ENCODE data around the gene FGF3. TPM values are rescaled to one million over a fixed set of nuclear protein-coding genes. Genes with fewer than 3 reads are reported as not detected.

FGF3 gene
- total and polyA plus RNA-seq, 10 of the 15 experiments (the other 5 are each of a cell fraction or from before 2014, with no cell fraction given), result not detected

DNA sequence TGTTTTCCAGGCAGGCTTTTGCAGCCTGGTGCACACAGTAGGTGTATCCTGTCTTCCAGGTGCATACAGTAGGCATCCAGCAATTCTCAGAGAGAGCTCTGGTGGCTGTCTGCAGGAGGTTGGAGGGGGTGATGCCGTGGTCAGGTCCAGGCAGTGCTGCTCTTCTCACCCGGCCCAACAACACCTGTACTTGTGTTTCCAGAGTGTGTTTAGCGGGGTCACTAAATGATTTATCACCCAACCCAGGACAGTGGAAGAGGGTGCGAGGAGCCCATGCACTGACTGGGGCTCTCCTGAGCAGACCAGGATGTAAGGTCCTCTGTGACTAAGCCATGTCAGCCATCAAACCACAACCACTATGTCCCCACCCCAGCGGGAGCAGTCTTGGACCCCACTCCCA is 18.6 kb upstream of the FGF3 start (continued):
- TF ChIP-seq, protein P1, sequence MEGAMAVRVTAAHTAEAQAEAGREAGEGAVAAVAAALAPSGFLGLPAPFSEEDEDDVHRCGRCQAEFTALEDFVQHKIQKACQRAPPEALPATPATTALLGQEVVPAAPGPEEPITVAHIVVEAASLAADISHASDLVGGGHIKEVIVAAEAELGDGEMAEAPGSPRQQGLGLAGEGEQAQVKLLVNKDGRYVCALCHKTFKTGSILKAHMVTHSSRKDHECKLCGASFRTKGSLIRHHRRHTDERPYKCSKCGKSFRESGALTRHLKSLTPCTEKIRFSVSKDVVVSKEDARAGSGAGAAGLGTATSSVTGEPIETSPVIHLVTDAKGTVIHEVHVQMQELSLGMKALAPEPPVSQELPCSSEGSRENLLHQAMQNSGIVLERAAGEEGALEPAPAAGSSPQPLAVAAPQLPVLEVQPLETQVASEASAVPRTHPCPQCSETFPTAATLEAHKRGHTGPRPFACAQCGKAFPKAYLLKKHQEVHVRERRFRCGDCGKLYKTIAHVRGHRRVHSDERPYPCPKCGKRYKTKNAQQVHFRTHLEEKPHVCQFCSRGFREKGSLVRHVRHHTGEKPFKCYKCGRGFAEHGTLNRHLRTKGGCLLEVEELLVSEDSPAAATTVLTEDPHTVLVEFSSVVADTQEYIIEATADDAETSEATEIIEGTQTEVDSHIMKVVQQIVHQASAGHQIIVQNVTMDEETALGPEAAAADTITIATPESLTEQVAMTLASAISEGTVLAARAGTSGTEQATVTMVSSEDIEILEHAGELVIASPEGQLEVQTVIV (IDR thresholded peaks at IDR 0.05; ENCODE audit: borderline replicate concordance, partially characterized antibody), result no peak
- TF ChIP-seq SIN3A (IDR thresholded peaks at IDR 0.05; ENCODE audit: low read depth, low read length), result no peak
- no peak for TF ChIP-seq POLR2AphosphoS2 (IDR thresholded peaks at IDR 0.05; ENCODE audit: low read depth, low read length)
- no peak for TF ChIP-seq BHLHE40 (IDR thresholded peaks at IDR 0.05; ENCODE audit: borderline replicate concordance in 1 of 2, low read depth in 2 of 2, low read length in 1 of 2)

DNA sequence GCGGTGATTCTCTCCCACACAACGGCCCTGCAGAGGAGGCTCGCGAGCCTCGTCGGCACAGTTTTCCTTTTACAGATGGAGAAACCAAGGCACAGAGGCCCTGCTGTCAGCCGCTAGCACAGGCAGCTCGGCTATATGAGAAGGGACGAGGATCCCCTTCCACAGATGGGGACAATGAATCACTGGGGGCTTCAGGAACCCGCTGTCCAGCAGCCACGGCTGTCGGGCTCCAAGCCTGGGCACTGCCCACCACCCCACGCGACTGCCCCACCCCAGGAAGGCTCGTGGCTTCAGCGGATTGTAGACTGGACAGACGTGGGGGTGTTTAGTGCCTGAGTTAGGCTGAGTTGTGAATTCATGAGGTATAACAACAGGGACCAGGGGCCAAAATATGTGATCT is 17.2 kb upstream of the FGF3 start:
- FAIRE-seq, result no peak
- Histone ChIP-seq H3K27ac (ENCODE audit: control insufficient read depth, insufficient read depth) (no peak overlapping the region), H2AFZ (ENCODE audit: control insufficient read depth, low read depth, low read length) (no peak overlapping the region), H3K9me3 (replicated peaks; ENCODE audit: control insufficient read depth, insufficient read depth, low read length) (no peaks in the 10 kb centered on the region), H4K20me1 (ENCODE audit: control insufficient read depth, insufficient read depth) (no peaks in the 10 kb centered on the region), H3K9ac (ENCODE audit: control insufficient read depth, insufficient read depth, low read length) (no peak overlapping the region), H3K79me2 (ENCODE audit: control insufficient read depth, insufficient read depth, low read length) (no peaks in the 10 kb centered on the region), H3K4me1 (ENCODE audit: control insufficient read depth, insufficient read depth, low read length) (no peaks in the 10 kb centered on the region), H3K36me3 (ENCODE audit: control insufficient read depth in 2 of 2, insufficient read depth in 2 of 2, low read length in 1 of 2) (no peaks in the 10 kb centered on the region), H3K4me2 (ENCODE audit: control insufficient read depth, insufficient read depth) (no peak overlapping the region), H3K27me3 (replicated peaks in 1 of 2; ENCODE audit: control insufficient read depth in 2 of 2, insufficient read depth in 2 of 2, low read length in 1 of 2) (peaks cover 0 to 3% of the 10 kb centered on the region in 2 experiments; a peak in 3 of 4 replicates), H3K4me3 (no peak overlapping the region)
- ChIA-PET POLR2A (no interaction called here), SMC1A (ENCODE audit: uncharacterized antibody, unreplicated experiment) (no interaction called here), CTCF (interaction anchor here (1.1 kb wide), 1 partner anchor 10 kb away, joined by 3 read pairs; no protein-coding TSS in a partner anchor), RAD21 (ENCODE audit: unreplicated experiment) (no interaction called here)
- BruUV-seq (replicated peaks), result no TSS peak
- intact Hi-C loops (cut with micrococcal nuclease; ENCODE audit: unreplicated experiment), result no loop called here
- in situ Hi-C loops (cut with MboI), result no loop called here
- ATAC-seq, result no peak
- 23% methylated on average over 17 of the region's 17 CpGs for WGBS (ENCODE audit: insufficient coverage, insufficient replicate concordance, low lambda C conversion rate, missing lambda C conversion rate)
- no peak for DNase-seq (ENCODE audit: low read depth, low spot score)
- TF ChIP-seq, protein P1 (IDR thresholded peaks at IDR 0.05; ENCODE audit: borderline replicate concordance, partially characterized antibody), result no peak
- TF ChIP-seq POU2F2 (IDR thresholded peaks at IDR 0.05; ENCODE audit: borderline replicate concordance, low read depth, low read length) (no peak), PAX5 (IDR thresholded peaks at IDR 0.05; ENCODE audit: borderline replicate concordance, low read depth, low read length) (no peak), MEF2B (IDR thresholded peaks at IDR 0.05; ENCODE audit: partially characterized antibody, poor library complexity, severe bottlenecking) (no peak), ZNF274 (IDR thresholded peaks at IDR 0.05; ENCODE audit: insufficient read depth, insufficient read length) (no peak)
- TF ChIP-seq, protein P2, sequence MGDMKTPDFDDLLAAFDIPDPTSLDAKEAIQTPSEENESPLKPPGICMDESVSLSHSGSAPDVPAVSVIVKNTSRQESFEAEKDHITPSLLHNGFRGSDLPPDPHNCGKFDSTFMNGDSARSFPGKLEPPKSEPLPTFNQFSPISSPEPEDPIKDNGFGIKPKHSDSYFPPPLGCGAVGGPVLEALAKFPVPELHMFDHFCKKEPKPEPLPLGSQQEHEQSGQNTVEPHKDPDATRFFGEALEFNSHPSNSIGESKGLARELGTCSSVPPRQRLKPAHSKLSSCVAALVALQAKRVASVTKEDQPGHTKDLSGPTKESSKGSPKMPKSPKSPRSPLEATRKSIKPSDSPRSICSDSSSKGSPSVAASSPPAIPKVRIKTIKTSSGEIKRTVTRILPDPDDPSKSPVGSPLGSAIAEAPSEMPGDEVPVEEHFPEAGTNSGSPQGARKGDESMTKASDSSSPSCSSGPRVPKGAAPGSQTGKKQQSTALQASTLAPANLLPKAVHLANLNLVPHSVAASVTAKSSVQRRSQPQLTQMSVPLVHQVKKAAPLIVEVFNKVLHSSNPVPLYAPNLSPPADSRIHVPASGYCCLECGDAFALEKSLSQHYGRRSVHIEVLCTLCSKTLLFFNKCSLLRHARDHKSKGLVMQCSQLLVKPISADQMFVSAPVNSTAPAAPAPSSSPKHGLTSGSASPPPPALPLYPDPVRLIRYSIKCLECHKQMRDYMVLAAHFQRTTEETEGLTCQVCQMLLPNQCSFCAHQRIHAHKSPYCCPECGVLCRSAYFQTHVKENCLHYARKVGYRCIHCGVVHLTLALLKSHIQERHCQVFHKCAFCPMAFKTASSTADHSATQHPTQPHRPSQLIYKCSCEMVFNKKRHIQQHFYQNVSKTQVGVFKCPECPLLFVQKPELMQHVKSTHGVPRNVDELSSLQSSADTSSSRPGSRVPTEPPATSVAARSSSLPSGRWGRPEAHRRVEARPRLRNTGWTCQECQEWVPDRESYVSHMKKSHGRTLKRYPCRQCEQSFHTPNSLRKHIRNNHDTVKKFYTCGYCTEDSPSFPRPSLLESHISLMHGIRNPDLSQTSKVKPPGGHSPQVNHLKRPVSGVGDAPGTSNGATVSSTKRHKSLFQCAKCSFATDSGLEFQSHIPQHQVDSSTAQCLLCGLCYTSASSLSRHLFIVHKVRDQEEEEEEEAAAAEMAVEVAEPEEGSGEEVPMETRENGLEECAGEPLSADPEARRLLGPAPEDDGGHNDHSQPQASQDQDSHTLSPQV (IDR thresholded peaks at IDR 0.05), result no peak
- TF ChIP-seq, protein P3, sequence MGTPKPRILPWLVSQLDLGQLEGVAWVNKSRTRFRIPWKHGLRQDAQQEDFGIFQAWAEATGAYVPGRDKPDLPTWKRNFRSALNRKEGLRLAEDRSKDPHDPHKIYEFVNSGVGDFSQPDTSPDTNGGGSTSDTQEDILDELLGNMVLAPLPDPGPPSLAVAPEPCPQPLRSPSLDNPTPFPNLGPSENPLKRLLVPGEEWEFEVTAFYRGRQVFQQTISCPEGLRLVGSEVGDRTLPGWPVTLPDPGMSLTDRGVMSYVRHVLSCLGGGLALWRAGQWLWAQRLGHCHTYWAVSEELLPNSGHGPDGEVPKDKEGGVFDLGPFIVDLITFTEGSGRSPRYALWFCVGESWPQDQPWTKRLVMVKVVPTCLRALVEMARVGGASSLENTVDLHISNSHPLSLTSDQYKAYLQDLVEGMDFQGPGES (IDR thresholded peaks at IDR 0.05), result no peak
